ENCODE measurements around the gene AMD1. TPM values are rescaled to one million over a fixed set of nuclear protein-coding genes. Genes with fewer than 3 reads are reported as not detected.

Gene AMD1
- total and polyA plus RNA-seq, 4 donors, result 36.9 to 81.7 (median 64.7) TPM

- Histone ChIP-seq H3K9me3 (ENCODE audit: control insufficient read depth in 4 of 4, insufficient read depth in 3 of 4, low read length in 3 of 4) (no peaks in the 10 kb centered on the region), H3K9ac (ENCODE audit: insufficient read depth in 1 of 2, low read length in 2 of 2) (no peak overlapping the region), H3K36me3 (ENCODE audit: control insufficient read depth in 4 of 4, insufficient read depth in 4 of 4, low read length in 4 of 4) (no peaks in the 10 kb centered on the region), H3K4me3 (no peak overlapping the region), H3K27ac (ENCODE audit: low read depth in 1 of 2, low read length in 1 of 2) (no peak overlapping the region), H3K4me1 (ENCODE audit: control insufficient read depth in 5 of 5, insufficient read depth in 5 of 5, low read length in 5 of 5) (peaks cover 5 to 26% (median 10%) of the 10 kb centered on the region in 5 donors), H3K27me3 (ENCODE audit: control insufficient read depth in 3 of 3, insufficient read depth in 3 of 3, low read length in 2 of 3) (no peaks in the 10 kb centered on the region)
- 72 to 83% methylated on average over 3 of the region's 3 CpGs for WGBS, 2 donors
- no peak for TF ChIP-seq CTCF (IDR thresholded peaks at IDR 0.05; ENCODE audit: control extremely low read depth, extremely low read depth)
- ATAC-seq (ENCODE audit: insufficient read depth, low FRiP score), result no peak
- no peak for DNase-seq
These were observed 9.7 kb downstream of the AMD1 start for GRCh38 chr6:110884321-110884720.

- 88 to 90% methylated on average over 4 of the region's 4 CpGs for WGBS, 2 donors
- TF ChIP-seq CTCF (IDR thresholded peaks at IDR 0.05; ENCODE audit: control extremely low read depth, extremely low read depth), result no peak
- Histone ChIP-seq H3K9ac (ENCODE audit: insufficient read depth in 1 of 2, low read length in 2 of 2) (no peak overlapping the region), H3K9me3 (ENCODE audit: control insufficient read depth in 4 of 4, insufficient read depth in 3 of 4, low read length in 3 of 4) (no peaks in the 10 kb centered on the region), H3K27me3 (ENCODE audit: control insufficient read depth in 3 of 3, insufficient read depth in 3 of 3, low read length in 2 of 3) (no peaks in the 10 kb centered on the region), H3K36me3 (ENCODE audit: control insufficient read depth in 4 of 4, insufficient read depth in 4 of 4, low read length in 4 of 4) (peaks cover 0 to 8% (median under 1%) of the 10 kb centered on the region in 4 donors), H3K4me1 (ENCODE audit: control insufficient read depth in 5 of 5, insufficient read depth in 5 of 5, low read length in 5 of 5) (peaks cover 5 to 19% (median 10%) of the 10 kb centered on the region in 5 donors), H3K4me3 (no peak overlapping the region), H3K27ac (ENCODE audit: low read depth in 1 of 2, low read length in 1 of 2) (no peak overlapping the region)
- no peak for ATAC-seq (ENCODE audit: insufficient read depth, low FRiP score)
- DNase-seq, result no peak
These were observed 10.9 kb downstream of the AMD1 start for GRCh38 chr6:110885526-110885925.

- DNase-seq (no peak), ATAC-seq (ENCODE audit: insufficient read depth, low FRiP score) (no peak)
- no peak for TF ChIP-seq CTCF (IDR thresholded peaks at IDR 0.05; ENCODE audit: control extremely low read depth, extremely low read depth)
- Histone ChIP-seq H3K9ac (ENCODE audit: insufficient read depth in 1 of 2, low read length in 2 of 2) (no peak overlapping the region), H3K4me1 (ENCODE audit: control insufficient read depth in 5 of 5, insufficient read depth in 5 of 5, low read length in 5 of 5) (peaks cover 3 to 17% (median 9%) of the 10 kb centered on the region in 5 donors), H3K27ac (ENCODE audit: low read depth in 1 of 2, low read length in 1 of 2) (no peak overlapping the region), H3K27me3 (ENCODE audit: control insufficient read depth in 3 of 3, insufficient read depth in 3 of 3, low read length in 2 of 3) (no peaks in the 10 kb centered on the region), H3K4me3 (no peak overlapping the region), H3K9me3 (ENCODE audit: control insufficient read depth in 4 of 4, insufficient read depth in 3 of 4, low read length in 3 of 4) (no peaks in the 10 kb centered on the region), H3K36me3 (ENCODE audit: control insufficient read depth in 4 of 4, insufficient read depth in 4 of 4, low read length in 4 of 4) (peaks cover 3 to 12% (median 5%) of the 10 kb centered on the region in 4 donors)
- WGBS, 2 donors, result 84% methylated on average over 7 of the region's 7 CpGs
These were observed 12.1 kb downstream of the AMD1 start for GRCh38 chr6:110886555-110887167.

- no peak for ATAC-seq (ENCODE audit: insufficient read depth, low FRiP score)
These were observed 15.7 kb downstream of the AMD1 start for GRCh38 chr6:110890288-110890687.

More at GRCh38 chr6:110890288-110890687, 15.7 kb downstream of the AMD1 start:
- Histone ChIP-seq H3K9ac (ENCODE audit: insufficient read depth in 1 of 2, low read length in 2 of 2) (no peak overlapping the region), H3K27ac (ENCODE audit: low read depth in 1 of 2, low read length in 1 of 2) (no peak overlapping the region), H3K9me3 (ENCODE audit: control insufficient read depth in 4 of 4, insufficient read depth in 3 of 4, low read length in 3 of 4) (no peaks in the 10 kb centered on the region), H3K4me3 (no peak overlapping the region), H3K36me3 (ENCODE audit: control insufficient read depth in 4 of 4, insufficient read depth in 4 of 4, low read length in 4 of 4) (peaks cover 11 to 36% (median 29%) of the 10 kb centered on the region in 4 donors), H3K4me1 (ENCODE audit: control insufficient read depth in 5 of 5, insufficient read depth in 5 of 5, low read length in 5 of 5) (peaks cover 0 to 3% (median 0%) of the 10 kb centered on the region in 5 donors), H3K27me3 (ENCODE audit: control insufficient read depth in 3 of 3, insufficient read depth in 3 of 3, low read length in 2 of 3) (no peaks in the 10 kb centered on the region)
- TF ChIP-seq CTCF (IDR thresholded peaks at IDR 0.05; ENCODE audit: control extremely low read depth, extremely low read depth), result no peak
- WGBS, 2 donors, result 97% methylated on average over 1 of the region's 1 CpG
- DNase-seq, result no peak
